CD8-positive, alpha-beta memory T cell (primary cell): ENCODE measurements around the gene CAMK2B. TPM values are rescaled to one million over a fixed set of nuclear protein-coding genes. Genes with fewer than 3 reads are reported as not detected.

Source experiments
- CTCF ChIA-PET: fragments of 350-600 bp; sonication (Branson Sonifier 250); formaldehyde crosslinking; loops from one replicate; lab custom pipeline; 2021; ENCODE audit warnings: antibody characterized with exemption; lab: Charles Lee
- POLR2A ChIA-PET: fragments of 350-600 bp; sonication (Branson Sonifier 250); formaldehyde crosslinking; loops from one replicate; lab custom pipeline; 2021; ENCODE audit warnings: antibody characterized with exemption; lab: Charles Lee
- DNase-seq, 5 donors: peaks; one replicate each; pipeline versions ENCODE4 v3.0.0 to v3.0.0-alpha.2; 2020 to 2022; ENCODE audit warnings: mixed read lengths in 1 of 5
- H3K27ac ChIP-seq: one replicate; pipeline ENCODE4 v1.7.0; 2013; ENCODE audit warnings: low read depth, mild to moderate bottlenecking, low read length, moderate library complexity
- H3K27me3 ChIP-seq: 2 replicates; pipeline ENCODE4 v1.7.0; 2013; ENCODE audit warnings: low read length, mild to moderate bottlenecking; ENCODE audit not compliant: insufficient read depth, poor library complexity, severe bottlenecking
- H3K36me3 ChIP-seq: 2 replicates; pipeline ENCODE4 v1.7.0; 2013; ENCODE audit warnings: mild to moderate bottlenecking, low read length, moderate library complexity; ENCODE audit not compliant: insufficient read depth
- H3K4me1 ChIP-seq: 2 replicates; pipeline ENCODE4 v1.7.0; 2013; ENCODE audit warnings: mild to moderate bottlenecking, low read length, moderate library complexity; ENCODE audit not compliant: insufficient read depth
- H3K4me3 ChIP-seq: 2 replicates; pipeline ENCODE4 v1.7.0; 2013; ENCODE audit warnings: mild to moderate bottlenecking, low read length
- H3K9me3 ChIP-seq: 2 replicates; pipeline ENCODE4 v1.7.0; 2013; ENCODE audit warnings: mild to moderate bottlenecking, low read length
- H3K27ac Mint-ChIP-seq, 8 donors: one replicate each; pipeline ENCODE4 v1.8.0; 2020 to 2021; ENCODE audit warnings: mixed read lengths in 8 of 8, mild to moderate bottlenecking in 6 of 8, inconsistent platforms in 3 of 8, moderate library complexity in 3 of 8
- H3K27me3 Mint-ChIP-seq, 2 donors: one replicate each; pipeline ENCODE4 v1.8.0; 2020 to 2021; ENCODE audit warnings: mixed read lengths in 2 of 2, mild to moderate bottlenecking in 1 of 2, moderate library complexity in 1 of 2
- H3K36me3 Mint-ChIP-seq, 3 donors: one replicate each; pipeline ENCODE4 v1.8.0; 2020 to 2021; ENCODE audit warnings: mixed read lengths in 3 of 3, inconsistent platforms in 1 of 3, mild to moderate bottlenecking in 1 of 3
- H3K4me1 Mint-ChIP-seq, 3 donors: one replicate each; pipeline ENCODE4 v1.8.0; 2020 to 2021; ENCODE audit warnings: mixed read lengths in 3 of 3, inconsistent platforms in 1 of 3, mild to moderate bottlenecking in 1 of 3
- H3K4me3 Mint-ChIP-seq, 7 donors: one replicate each; pipeline ENCODE4 v1.8.0; 2020 to 2021; ENCODE audit warnings: mixed read lengths in 7 of 7, mild to moderate bottlenecking in 6 of 7, moderate library complexity in 4 of 7, inconsistent platforms in 2 of 7
- H3K9me3 Mint-ChIP-seq, 5 donors: one replicate each; pipeline ENCODE4 v1.8.0; 2020 to 2022; ENCODE audit warnings: mixed read lengths in 5 of 5, mild to moderate bottlenecking in 3 of 5, moderate library complexity in 2 of 5, inconsistent platforms in 1 of 5
- polyA plus RNA-seq: library from polyadenylated mRNA; unstranded; fragments of 300-500 nt; fragmentation: Illumina TruSeq; gene quantifications from one replicate; pipeline ENCODE4 v1.2.3, GENCODE V29; 2021
- total RNA-seq, 2 experiments: library from RNA; stranded (reverse); gene quantifications; one replicate each; pipeline ENCODE4 v1.2.3, GENCODE V29; 2021

CAMK2B gene
- total and polyA plus RNA-seq, 3 experiments from 2014 or later, result 0.42 to 0.90 TPM; not detected in 1

DNA sequence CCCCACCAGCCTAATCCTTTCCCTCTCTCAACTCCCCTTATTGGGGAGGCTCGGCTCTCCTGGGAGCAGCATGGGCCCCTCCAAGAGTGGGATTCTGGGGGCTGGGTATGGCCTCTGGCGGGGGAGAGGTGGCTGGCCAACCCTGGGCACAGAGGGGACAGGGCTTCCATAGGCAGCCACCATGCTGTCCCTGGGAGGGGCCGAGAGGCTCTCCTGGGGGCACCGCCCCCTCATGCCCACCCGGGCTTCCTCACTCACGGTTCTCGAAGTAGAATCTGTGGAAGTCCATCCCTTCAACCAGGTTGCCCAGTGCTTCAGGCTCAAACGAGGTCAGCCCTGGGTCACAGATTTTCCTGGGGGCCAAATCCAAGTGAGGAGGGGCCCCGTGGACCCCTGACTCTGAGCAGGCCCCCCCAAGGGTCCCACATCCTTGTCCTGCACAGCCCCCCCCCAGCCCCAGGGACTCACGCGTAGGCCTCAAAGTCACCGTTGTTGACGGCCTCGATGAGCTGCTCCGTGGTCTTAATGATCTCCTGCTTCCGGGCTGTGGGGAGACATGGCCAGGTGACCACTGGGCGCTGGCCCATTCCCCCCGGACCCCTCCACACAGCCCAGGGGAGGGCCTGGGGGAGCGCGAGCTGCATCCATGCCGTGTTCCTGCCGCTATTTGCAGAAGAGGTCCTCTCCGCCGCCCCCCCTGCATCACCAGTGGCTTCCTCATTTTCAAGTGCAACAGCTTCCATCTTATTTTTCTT is 104.9 kb downstream of the CAMK2B start:
- ChIA-PET CTCF (interaction anchor here (1.0 kb wide), 1 partner anchor 40 kb away, joined by 3 read pairs; no protein-coding TSS in a partner anchor), POLR2A (no interaction called here)
- Histone ChIP-seq H3K27me3 (no peaks in the 10 kb centered on the region), H3K9me3 (no peaks in the 10 kb centered on the region), H3K36me3 (no peaks in the 10 kb centered on the region), H3K27ac (no peak overlapping the region), H3K4me1 (no peaks in the 10 kb centered on the region), H3K4me3 (no peak overlapping the region)
- no peaks in the 10 kb centered on the region for H3K36me3 Mint-ChIP-seq
- H3K27me3 Mint-ChIP-seq, result peaks cover 1 to 11% of the 10 kb centered on the region in 2 donors
- peak overlapping the region in 1 of 8 donors; percentile 54 for H3K27ac Mint-ChIP-seq
- H3K4me3 Mint-ChIP-seq, result no peak overlapping the region
- peak in 1 of 5 donors; percentile 35 for DNase-seq
- no peaks in the 10 kb centered on the region for H3K9me3 Mint-ChIP-seq
- H3K4me1 Mint-ChIP-seq, result no peaks in the 10 kb centered on the region

GRCh38 chr7:44220046-44220357 is 105.4 kb downstream of the CAMK2B start:
- peak in 1 of 5 donors; percentile 43 for DNase-seq

DNA sequence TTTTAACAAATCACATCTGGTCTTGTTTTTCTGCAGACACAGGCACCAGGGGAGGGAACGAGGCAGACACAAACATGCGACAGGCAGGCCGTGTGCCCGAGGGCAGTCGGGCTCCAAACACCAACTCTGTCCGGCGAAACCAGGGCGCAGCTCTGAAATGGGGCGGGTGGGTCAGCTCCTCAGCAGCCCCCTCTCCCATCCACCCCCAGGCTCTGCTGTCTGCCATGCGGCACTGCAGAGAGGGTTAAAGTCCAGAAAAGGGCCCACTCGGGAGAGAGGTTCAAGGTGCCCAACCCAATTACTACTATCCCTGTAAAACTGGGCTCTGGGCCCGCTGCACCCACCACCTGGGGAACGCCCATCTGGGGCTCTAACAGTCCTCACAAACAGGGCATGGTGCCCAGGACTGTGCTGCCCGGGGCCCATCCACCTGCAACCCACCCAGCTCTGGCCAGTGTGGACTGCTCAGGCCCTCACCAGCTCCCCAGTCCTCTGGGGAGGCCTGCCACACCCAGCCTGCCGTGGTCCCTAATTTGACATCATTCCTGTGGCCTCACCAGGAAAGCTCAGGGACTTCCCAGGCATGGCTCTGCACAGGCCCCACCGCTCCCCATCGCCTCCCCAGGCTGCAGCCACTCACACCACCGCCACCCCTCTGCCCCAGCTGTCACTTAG is 105.9 kb downstream of the CAMK2B start:
- no peaks in the 10 kb centered on the region for H3K36me3 ChIP-seq
- Mint-ChIP-seq H3K27me3 (peaks cover 1 to 10% of the 10 kb centered on the region in 2 donors), H3K4me3 (no peak overlapping the region), H3K27ac (no peak overlapping the region), H3K9me3 (no peaks in the 10 kb centered on the region), H3K36me3 (no peaks in the 10 kb centered on the region), H3K4me1 (no peaks in the 10 kb centered on the region)
- no peaks in the 10 kb centered on the region for H3K4me1 ChIP-seq
- H3K9me3 ChIP-seq, result no peaks in the 10 kb centered on the region
- POLR2A ChIA-PET, result no interaction called here
- H3K27me3 ChIP-seq, result no peaks in the 10 kb centered on the region
- H3K4me3 ChIP-seq, result no peak overlapping the region
- CTCF ChIA-PET, result interaction anchor here (1.3 kb wide), 1 partner anchor 23 kb away, joined by 3 read pairs; no protein-coding TSS in a partner anchor
- peak in 1 of 5 donors; percentile 30 for DNase-seq
- no peak overlapping the region for H3K27ac ChIP-seq

More at GRCh38 chr7:44220046-44220357, 105.4 kb downstream of the CAMK2B start:
- Histone ChIP-seq H3K27me3 (no peaks in the 10 kb centered on the region), H3K27ac (no peak overlapping the region), H3K36me3 (no peaks in the 10 kb centered on the region), H3K9me3 (no peaks in the 10 kb centered on the region), H3K4me1 (no peaks in the 10 kb centered on the region), H3K4me3 (no peak overlapping the region)
- Mint-ChIP-seq H3K36me3 (no peaks in the 10 kb centered on the region), H3K9me3 (no peaks in the 10 kb centered on the region), H3K4me3 (no peak overlapping the region), H3K27ac (no peak overlapping the region), H3K27me3 (peaks cover 1 to 10% of the 10 kb centered on the region in 2 donors), H3K4me1 (no peaks in the 10 kb centered on the region)
- CTCF ChIA-PET, result no interaction called here
- POLR2A ChIA-PET, result no interaction called here

GRCh38 chr7:44218418-44219201 is 106.8 kb downstream of the CAMK2B start:
- ChIA-PET POLR2A (no interaction called here), CTCF (interaction anchor here (1.3 kb wide), 1 partner anchor 22 kb away, joined by 3 read pairs; no protein-coding TSS in a partner anchor)
- Mint-ChIP-seq H3K4me1 (no peaks in the 10 kb centered on the region), H3K27me3 (peaks cover under 1 to 1% of the 10 kb centered on the region in 2 donors), H3K27ac (no peak overlapping the region), H3K4me3 (no peak overlapping the region), H3K36me3 (peaks cover 0 to 7% (median 0%) of the 10 kb centered on the region in 3 donors), H3K9me3 (no peaks in the 10 kb centered on the region)
- DNase-seq, result peak in 1 of 5 donors; percentile 37
- Histone ChIP-seq H3K9me3 (no peaks in the 10 kb centered on the region), H3K4me1 (no peaks in the 10 kb centered on the region), H3K4me3 (no peak overlapping the region), H3K36me3 (no peaks in the 10 kb centered on the region), H3K27me3 (no peaks in the 10 kb centered on the region), H3K27ac (no peak overlapping the region)

DNA sequence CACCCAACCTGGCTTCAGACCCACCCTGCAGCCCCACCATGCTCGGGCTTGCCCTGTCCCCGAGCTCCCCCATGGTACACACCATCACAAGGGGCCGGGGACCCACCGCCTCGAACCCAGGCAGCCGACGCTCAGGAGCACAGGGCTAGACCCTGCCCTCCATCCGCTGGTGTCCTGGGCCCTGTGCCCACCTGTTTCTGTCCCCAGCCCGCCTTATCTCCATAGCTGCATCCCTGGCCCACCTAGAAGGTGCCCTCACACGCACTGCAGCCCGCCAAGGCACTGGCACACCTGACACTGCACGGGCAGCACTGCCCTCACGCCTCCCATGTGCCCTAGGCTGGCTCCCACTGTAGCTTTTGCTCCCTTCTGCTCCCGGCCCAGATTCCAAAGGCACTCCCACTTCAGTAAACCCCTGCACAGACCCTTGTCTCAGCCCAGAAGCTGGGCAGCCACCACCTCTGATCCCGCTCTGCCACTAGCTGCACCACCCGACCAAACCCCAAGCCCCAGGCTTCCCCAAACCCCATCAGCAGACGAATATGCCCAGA is 107.5 kb downstream of the CAMK2B start:
- DNase-seq, result peak in 1 of 5 donors; percentile 18
- no peak overlapping the region for H3K4me3 ChIP-seq
- no peak overlapping the region for H3K27ac Mint-ChIP-seq
- peaks cover 0 to 14% (median 0%) of the 10 kb centered on the region in 3 donors for H3K36me3 Mint-ChIP-seq
- peaks cover 0 to 1% of the 10 kb centered on the region in 2 donors for H3K27me3 Mint-ChIP-seq
- H3K4me3 Mint-ChIP-seq, result no peak overlapping the region
- H3K36me3 ChIP-seq, result peaks cover 5% of the 10 kb centered on the region
- H3K9me3 Mint-ChIP-seq, result no peaks in the 10 kb centered on the region
- no peaks in the 10 kb centered on the region for H3K4me1 ChIP-seq
- no peaks in the 10 kb centered on the region for H3K4me1 Mint-ChIP-seq
- CTCF ChIA-PET, result interaction anchor here (1.3 kb wide), 1 partner anchor 21 kb away, joined by 3 read pairs; no protein-coding TSS in a partner anchor
- no peaks in the 10 kb centered on the region for H3K27me3 ChIP-seq
- POLR2A ChIA-PET, result no interaction called here
- H3K27ac ChIP-seq, result no peak overlapping the region
- no peaks in the 10 kb centered on the region for H3K9me3 ChIP-seq

GRCh38 chr7:44217223-44217714 is 108.1 kb downstream of the CAMK2B start:
- H3K4me3 Mint-ChIP-seq, result no peak overlapping the region
- peaks cover 0 to 21% (median 0%) of the 10 kb centered on the region in 3 donors for H3K36me3 Mint-ChIP-seq
- H3K27ac Mint-ChIP-seq, result no peak overlapping the region
- Histone ChIP-seq H3K36me3 (peaks cover 7% of the 10 kb centered on the region), H3K27me3 (no peaks in the 10 kb centered on the region), H3K4me3 (no peak overlapping the region), H3K27ac (no peak overlapping the region), H3K4me1 (no peaks in the 10 kb centered on the region), H3K9me3 (no peaks in the 10 kb centered on the region)
- peak in 1 of 5 donors; percentile 31 for DNase-seq
- ChIA-PET POLR2A (no interaction called here), CTCF (no interaction called here)
- no peaks in the 10 kb centered on the region for H3K9me3 Mint-ChIP-seq
- peaks cover 0 to 1% of the 10 kb centered on the region in 2 donors for H3K27me3 Mint-ChIP-seq
- no peaks in the 10 kb centered on the region for H3K4me1 Mint-ChIP-seq

DNA sequence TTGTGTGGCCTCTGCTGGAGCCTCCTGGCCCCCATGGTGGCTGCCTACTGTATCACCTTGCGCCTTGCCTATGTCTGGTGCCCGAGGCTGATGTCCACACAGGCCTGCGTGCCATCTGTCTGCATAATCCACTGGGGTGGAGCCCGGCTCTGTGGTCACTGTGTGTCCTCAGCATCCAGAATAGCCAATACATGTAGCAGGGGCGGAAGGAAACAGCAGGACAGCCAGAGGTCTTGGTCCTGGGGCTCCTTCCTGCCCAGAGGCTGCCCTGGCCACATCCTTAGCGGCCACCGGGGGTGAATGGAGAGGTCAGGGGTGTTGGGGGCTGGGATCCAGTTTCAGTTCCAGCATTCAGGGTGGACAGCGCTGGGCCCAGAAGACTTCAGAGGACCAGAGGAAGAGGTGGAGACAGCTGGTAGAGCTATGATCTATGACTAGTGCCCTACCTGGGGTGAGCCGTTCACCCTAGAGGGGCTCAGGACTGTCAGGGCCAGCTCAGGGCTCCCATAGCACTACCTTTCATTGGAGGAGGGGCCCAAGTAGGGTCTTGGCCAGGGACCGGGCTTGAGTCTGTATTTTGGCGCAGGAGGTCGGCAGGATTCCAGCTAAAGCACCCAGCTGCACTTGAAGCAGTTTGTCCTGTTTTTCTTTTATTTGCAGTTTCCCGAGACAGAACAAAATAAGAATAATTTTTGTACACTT is 108.7 kb downstream of the CAMK2B start:
- Mint-ChIP-seq H3K27me3 (peaks cover 0 to 1% of the 10 kb centered on the region in 2 donors), H3K9me3 (no peaks in the 10 kb centered on the region), H3K4me3 (no peak overlapping the region), H3K27ac (peak overlapping the region in 1 of 8 donors; percentile 68), H3K4me1 (no peaks in the 10 kb centered on the region), H3K36me3 (peaks cover under 1 to 27% (median under 1%) of the 10 kb centered on the region in 3 donors)
- Histone ChIP-seq H3K4me1 (no peaks in the 10 kb centered on the region), H3K27ac (no peak overlapping the region), H3K36me3 (peaks cover 9% of the 10 kb centered on the region), H3K27me3 (no peaks in the 10 kb centered on the region), H3K4me3 (no peak overlapping the region), H3K9me3 (no peaks in the 10 kb centered on the region)
- CTCF ChIA-PET, result no interaction called here
- peak in 1 of 5 donors; percentile 36 for DNase-seq
- POLR2A ChIA-PET, result no interaction called here
